CD4-positive, alpha-beta T cell treated with Interleukin-10 for 1 hour (primary cell): ENCODE measurements around the gene RYR1.

Source experiments
- DNase-seq: peaks from one replicate; pipeline ENCODE4 v3.0.0-alpha.2; 2020

The RYR1 gene

DNA sequence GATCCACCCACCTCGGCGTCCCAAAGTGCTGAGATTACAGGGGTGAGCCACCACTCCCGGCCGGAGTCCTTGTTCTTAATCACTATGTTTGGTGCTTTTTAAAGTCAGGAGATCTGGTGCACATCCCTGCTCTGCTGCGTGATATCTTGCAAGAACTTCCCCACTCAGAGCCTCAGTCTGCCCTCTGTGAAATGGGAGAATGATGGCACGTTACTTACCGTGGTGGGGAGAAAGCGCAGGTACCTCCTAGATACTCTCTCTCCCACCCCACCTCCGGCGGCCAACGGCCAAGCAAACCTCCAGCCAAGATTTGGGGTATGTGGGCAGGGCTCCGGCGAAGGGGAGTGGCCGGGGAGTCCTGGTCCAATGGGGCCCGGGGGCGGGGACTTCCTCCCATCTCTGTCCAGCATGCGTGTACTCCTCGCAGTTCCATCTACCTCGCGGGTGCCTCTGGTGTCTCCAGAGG, at the start of gene RYR1:
Gene RYR1 (plus strand): TSS at position 424 of the 466 bp plus-strand sequence. CDS start 139 bp downstream, outside the sequence.
- peak; percentile 48 for DNase-seq

GRCh38 chr19:38383743-38384142, 49.7 kb upstream of the RYR1 start:
- DNase-seq = no peak

DNA sequence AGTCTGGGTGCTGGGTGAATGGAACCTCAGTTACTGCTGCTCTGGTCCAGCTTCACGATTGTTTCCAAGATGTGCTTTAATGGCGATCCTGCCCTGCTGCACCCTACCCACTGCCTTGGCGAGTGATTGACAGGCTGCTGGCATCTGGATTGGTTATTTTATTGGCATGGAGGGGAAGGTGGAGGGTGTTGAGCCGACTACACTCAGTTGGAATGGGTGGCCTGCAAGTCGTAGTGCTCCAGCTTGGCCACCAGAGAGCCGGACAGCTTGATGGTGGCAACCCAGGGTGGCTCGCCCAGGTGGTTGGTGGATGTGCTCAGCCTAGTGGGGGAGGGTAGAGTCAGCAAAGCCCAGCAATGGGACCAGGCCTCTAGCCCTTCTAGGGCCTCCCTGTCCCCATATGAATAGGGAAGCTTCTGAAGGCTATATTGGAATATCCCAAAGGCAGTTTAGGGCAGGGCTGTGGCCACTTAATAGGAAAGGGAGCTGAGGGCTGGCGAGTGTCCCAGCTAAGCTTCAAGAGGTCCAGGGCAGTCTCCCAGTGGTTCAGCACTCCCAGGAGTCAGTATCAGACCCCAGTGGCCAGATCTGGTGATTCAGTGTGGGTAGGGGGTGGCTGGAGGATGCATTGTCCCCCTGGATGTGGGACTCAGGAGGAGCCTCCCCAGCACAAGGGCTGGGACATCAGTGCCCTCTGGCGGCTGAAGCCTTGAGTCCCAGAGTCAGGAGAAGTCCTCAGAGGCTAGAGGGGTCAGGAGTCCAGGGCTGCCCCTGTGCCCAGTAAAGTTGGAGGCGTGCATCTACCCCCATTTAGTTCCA, 49.1 kb upstream of the RYR1 start:
- no peak for DNase-seq

DNA sequence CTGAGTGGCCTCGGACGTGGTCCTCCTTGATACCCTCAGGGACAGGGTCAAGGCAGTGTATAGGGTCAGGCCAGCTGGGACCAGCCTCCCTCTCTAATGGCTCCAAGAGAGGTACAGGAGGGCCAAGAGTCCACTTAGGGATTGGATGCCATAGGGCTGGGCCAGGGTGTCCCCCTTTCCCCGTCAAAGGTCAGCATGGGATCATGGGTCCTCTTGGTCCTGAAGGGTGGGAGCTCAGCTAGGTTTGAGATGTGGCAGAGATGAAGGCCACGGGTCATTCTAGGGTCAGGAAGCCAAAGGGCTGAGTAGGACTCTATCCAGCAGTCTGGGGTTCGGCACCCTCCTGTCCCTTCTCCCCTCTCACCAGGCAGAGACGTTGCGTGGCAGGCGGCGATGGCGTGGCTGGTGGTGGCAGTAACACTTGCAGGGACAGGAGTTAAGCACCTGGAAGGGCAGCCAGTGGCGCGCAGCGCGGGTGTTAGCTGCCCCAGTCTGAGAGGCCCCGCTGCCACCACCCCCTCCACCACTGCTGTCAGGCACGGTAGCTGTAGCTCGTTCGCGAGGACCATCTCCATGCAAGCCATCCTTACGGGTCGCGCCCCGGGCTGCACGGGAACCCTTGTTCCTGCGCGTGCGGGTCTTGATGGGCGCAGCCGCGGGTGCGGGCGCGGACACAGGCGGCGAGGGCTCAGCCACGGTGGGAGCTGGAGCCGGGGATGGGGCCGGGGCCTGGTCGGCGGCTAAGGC, 48.3 kb upstream of the RYR1 start:
- DNase-seq = no peak

- DNase-seq = no peak
These were observed 47.7 kb upstream of the RYR1 start for GRCh38 chr19:38385804-38386257.

DNA sequence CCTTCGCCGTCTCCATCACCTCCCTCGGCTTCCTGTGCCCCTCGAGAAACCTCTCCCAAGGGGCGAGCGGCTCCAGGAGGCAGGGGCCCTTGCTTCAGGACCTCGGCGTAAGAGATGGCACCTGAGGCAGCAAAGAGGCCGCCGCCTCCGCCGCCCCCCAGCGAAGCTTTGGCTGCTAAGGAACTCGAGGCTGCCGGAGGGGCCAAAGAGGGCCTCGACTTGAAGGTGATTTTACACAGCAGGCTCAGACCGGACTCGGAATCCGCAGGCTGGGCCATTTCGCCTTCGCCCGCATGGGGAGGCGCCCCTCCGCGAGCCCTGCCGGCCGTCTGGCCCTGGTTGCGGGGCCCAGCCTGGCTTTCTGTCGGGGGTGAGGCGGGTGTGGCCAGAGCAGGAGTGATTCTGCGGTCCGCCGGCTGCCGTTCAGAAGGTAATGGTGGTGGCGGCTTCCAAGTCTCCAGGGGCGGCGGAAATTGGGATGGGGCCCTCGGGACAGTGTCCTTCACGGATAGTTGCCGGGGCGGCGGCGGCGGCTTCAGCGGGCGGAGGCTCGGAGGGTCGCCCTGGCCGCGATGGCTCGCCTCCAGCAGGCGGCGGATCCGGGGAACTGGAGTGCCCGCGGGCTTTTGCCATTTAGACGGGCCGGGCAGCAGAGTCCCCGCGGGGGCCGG, 47.1 kb upstream of the RYR1 start:
- no peak for DNase-seq

DNA sequence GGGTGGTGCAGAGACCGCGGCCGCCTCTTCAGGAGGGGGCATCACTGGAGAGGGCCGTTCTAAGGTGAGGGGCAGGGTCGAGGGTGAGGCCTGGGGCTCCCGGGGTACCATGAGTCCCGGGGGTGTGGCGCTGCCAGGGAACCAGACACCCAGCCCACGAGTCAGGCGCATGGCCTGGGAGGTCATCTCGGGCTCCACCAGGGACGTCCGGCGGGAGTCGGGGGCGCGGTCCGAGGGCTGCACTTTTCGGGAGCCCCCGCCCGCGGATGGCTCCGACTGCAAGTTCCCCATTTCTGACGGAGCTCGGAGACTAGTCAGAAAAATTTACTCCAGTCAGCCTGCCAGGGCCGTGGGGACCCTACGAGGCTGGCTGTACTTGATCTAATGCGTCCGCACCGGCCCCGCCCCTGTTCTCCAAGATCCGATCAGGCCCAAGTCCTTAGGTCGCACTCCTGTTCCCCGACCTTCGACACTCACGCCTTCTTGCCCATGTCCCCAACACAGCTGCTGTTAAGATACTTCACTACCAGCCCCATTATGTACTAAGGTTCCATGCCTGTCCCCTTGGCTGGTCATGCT, 46.4 kb upstream of the RYR1 start:
- DNase-seq = no peak

DNA sequence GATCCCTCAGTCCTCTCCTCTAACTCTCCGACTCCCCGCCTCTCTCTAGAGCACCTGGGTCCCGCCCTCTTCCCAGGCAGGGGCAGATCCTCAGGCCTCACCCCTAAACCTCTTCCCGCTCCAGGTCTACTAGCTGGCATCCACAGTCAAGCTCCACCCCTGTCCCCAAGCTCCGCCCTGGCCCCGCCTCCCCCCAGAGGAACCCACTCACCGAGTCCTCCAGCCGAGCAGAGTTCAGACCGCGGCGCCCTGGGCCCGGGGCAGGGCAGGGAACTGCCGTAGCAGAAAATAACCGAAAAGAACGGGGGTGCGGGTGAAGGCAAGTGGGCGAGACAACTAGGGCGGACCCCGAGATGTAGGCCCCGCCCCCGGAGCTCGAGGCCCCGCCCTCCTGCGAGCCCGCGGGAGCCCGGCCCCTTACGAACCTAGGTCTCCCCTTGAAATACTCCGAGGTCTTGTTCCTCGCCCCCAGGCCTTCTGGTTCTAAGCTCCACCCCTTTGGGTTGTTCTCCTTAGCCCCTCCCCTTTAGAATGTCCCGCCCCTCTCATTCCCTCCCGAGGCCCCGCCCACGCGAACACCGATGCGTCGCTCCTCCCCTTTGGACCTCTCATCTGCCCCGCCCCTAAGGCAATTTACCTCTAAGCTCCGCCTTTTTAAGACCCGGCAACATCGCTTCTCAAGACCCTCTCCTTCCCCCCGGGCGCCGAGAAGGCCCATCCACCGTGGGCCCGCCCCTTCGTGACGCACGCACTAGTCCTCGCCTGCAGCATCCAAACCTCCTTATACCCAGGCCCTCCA, 45.7 kb upstream of the RYR1 start, which contains the start of gene GGN:
Gene GGN (minus strand): TSS at position 485 of the 799 bp plus-strand sequence. CDS start 773 bp downstream, outside the sequence.
- DNase-seq = peak; percentile 89

- DNase-seq = no peak
These were observed 45.0 kb upstream of the RYR1 start, which contains the start of gene SPRED3 for GRCh38 chr19:38388349-38389100. Gene SPRED3 (plus strand): TSS chr19:38388697. CDS start chr19:38390303, 1,606 bp downstream.

- no peak for DNase-seq
These were observed 44.2 kb upstream of the RYR1 start for GRCh38 chr19:38389101-38389925.

DNA sequence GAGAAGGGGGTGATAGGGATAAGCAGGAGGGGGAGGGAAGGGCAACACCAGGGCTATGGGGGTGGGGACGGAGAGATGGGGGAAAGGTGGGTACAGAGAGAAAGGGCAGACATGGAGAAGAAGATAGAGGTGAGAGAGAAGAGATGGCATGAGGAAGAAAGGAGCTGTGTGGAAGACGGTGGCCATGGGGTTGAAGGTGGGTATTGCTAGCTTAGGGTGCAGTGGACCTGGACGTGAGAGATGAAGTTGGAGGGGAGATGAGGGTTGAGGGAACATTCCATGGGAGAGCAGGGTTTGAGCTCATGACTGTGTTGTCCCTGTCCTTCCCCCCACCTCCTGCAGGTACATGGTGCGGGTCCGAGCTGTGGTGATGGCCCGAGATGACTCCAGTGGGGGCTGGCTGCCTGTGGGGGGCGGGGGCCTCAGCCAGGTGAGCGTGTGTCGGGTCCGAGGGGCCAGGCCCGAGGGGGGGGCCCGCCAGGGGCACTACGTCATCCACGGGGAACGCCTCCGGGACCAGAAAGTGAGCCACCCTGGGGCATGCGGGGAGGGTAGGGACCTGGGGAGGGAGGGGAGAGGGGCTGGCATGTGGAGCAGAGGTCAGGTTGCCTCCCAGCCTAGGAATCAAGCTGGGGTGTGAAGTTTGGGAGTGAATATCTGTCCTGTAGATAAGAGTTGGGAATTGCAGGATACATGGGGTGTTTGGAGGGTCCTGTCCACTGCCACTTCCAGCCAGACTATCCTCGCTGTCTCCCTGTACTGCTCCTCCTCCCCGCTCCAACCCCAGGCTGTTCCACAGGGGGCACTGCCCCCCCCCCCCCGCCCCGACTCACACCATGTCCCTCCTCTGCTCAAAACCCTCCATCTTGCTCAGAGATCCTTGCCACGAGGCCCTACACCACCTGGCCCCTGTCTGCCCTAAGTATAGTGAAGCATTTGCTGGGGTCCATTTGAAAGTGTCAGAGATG, 43.2 kb upstream of the RYR1 start:
- no peak for DNase-seq

DNA sequence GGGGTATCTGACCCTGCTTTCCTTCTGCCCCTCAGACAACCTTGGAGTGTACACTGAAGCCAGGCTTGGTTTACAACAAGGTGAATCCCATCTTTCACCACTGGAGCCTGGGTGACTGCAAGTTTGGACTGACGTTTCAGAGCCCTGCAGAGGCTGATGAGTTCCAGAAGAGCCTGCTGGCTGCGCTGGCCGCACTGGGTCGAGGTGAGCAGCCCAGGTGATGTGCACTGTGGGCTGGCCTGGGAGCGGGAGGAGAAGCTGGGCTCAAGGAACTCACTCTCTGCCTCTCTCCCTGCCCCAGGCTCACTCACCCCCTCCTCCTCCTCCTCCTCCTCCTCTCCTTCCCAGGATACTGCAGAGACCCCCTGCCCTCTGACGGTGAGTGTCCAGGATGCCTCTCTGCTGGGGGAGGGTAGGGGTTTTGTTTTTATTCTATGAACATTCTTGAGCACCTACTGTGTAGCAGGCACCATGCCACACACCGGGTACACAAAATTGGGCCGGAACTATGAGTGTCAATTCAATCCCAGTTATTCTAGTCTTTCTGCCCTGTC, 41.5 kb upstream of the RYR1 start:
- DNase-seq = no peak

DNA sequence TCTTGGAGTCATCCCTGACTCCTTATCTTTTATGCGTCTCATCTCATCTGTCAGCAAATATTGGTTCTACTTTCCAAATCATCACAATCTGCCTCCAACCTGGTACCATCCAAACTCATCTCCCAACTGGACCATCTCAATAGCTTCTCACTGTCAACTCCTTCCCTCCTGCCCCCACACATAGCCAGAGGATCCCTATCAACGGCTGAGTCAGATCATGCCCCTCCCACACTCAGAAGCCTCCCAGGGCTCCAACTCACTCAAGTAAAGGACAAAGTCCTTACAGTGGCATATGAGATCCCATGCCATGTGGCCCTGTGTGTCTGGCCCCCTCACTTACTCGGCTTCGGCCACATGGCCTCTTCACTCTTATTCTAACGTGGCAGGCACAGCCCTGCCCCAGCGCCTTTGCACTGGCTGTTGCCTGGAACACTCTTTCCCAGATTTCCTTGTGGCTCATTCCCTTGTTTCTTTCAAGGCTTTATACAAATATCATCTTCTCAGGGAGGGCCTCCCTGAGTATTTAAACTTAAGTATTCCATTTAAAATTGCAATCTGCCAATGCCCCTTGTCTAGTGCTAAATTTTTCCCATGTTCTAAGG, 40.7 kb upstream of the RYR1 start:
- no peak for DNase-seq

GRCh38 chr19:38394488-38394887, 39.0 kb upstream of the RYR1 start:
- peak; percentile 81 for DNase-seq

DNA sequence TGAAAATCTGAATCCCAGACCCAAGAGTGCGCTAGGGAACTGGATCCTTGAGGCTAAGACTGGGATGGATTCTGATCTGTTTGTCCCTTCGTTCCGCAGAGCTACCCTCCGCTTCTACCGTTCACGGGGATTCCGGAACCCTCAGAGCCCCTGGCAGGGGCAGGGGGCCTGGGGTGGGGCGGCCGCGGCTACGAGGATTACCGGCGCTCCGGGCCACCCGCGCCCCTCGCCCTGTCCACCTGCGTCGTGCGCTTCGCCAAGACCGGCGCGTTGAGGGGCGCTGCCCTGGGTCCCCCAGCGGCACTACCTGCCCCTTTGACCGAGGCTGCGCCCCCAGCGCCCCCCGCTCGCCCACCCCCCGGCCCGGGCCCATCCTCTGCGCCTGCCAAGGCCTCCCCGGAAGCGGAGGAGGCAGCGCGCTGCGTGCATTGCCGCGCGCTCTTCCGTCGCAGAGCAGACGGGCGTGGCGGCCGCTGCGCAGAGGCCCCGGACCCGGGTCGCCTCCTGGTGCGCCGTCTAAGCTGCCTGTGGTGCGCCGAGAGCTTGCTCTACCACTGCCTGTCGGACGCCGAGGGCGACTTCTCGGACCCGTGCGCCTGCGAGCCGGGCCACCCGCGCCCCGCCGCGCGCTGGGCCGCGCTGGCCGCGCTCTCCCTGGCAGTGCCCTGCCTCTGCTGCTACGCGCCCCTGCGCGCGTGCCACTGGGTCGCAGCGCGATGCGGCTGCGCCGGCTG, 37.9 kb upstream of the RYR1 start:
- DNase-seq = peak; percentile 35

DNA sequence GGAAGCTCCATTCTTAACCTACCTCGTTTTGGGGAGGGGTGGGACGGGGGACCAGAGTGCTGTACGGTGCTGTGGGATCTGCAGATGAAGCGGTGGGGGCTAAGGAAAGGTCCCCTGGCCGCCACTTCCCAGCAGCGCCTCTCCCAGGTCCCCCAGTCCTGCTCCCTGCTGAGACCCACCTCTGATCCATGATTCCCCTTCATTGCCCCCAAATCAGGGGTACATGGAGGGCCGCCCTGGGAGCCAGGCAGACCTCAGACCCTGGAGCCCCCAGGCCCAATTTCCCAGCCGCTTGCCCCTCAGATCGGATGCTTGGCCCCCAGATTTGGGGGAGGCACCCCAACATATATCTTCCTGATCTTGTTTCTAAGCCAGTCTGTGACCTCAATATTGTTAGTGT, 34.4 kb upstream of the RYR1 start:
- no peak for DNase-seq

GRCh38 chr19:38399537-38399936, 34.0 kb upstream of the RYR1 start:
- DNase-seq = no peak
